HUES64 (cell line): ENCODE results near the gene REEP1.
"Not testable (repeated sequence)": the region's sequence is repeated elsewhere in the genome, so short reads cannot be mapped to it uniquely, and the experiment has no call there.

Source experiments
- H3K27ac ChIP-seq: 2 replicates; pipeline ENCODE4 v1.7.0; 2013; ENCODE audit warnings: low read depth, low read length, inconsistent platforms
- H3K27me3 ChIP-seq: 2 replicates; pipeline ENCODE4 v1.6.1; 2013; ENCODE audit warnings: mild to moderate bottlenecking, low read length; ENCODE audit not compliant: insufficient read depth
- H3K36me3 ChIP-seq: 2 replicates; pipeline ENCODE4 v1.6.1; 2013; ENCODE audit warnings: mild to moderate bottlenecking, low read length; ENCODE audit not compliant: insufficient read depth
- H3K4me1 ChIP-seq: 2 replicates; pipeline ENCODE4 v1.6.1; 2013; ENCODE audit warnings: mild to moderate bottlenecking, low read length, moderate library complexity; ENCODE audit not compliant: insufficient read depth
- H3K4me3 ChIP-seq: 2 replicates; pipeline ENCODE4 v1.5.1; 2013; ENCODE audit warnings: mild to moderate bottlenecking, low read length, moderate library complexity
- H3K9ac ChIP-seq: 2 replicates; pipeline ENCODE4 v1.6.1; 2013; ENCODE audit warnings: mild to moderate bottlenecking, low read depth, low read length
- H3K9me3 ChIP-seq: 2 replicates; pipeline ENCODE4 v1.6.1; 2013; ENCODE audit warnings: low read depth, low read length; ENCODE audit not compliant: insufficient read depth
- WGBS: fragments of 150-250, 120-280 bp; methylation state at CpG from one replicate; pipeline ENCODE4 v1.1.7; 2013; ENCODE audit warnings: missing lambda C conversion rate; 5-methylcytosine and 5-hydroxymethylcytosine counted together

REEP1 gene

GRCh38 chr2:86254576-86255538 is 82.6 kb downstream of the REEP1 start:
- 72% methylated on average over 8 of the region's 8 CpGs for WGBS
- H3K36me3 ChIP-seq: no peaks in the 10 kb centered on the region

GRCh38 chr2:86253424-86253823 is 84.0 kb downstream of the REEP1 start:
- WGBS: 94% methylated on average over 6 of the region's 6 CpGs
- no peaks in the 10 kb centered on the region for H3K9me3 ChIP-seq
- H3K4me3 ChIP-seq: no peak overlapping the region
- peaks cover 20% of the 10 kb centered on the region; the same call in 1 of the 2 replicates for H3K4me1 ChIP-seq
- H3K27ac ChIP-seq: no peak overlapping the region
- H3K36me3 ChIP-seq: no peaks in the 10 kb centered on the region
- no peaks in the 10 kb centered on the region for H3K27me3 ChIP-seq
- no peak overlapping the region for H3K9ac ChIP-seq

More at GRCh38 chr2:86254576-86255538, 82.6 kb downstream of the REEP1 start:
- Histone ChIP-seq H3K4me3 (no peak overlapping the region), H3K9ac (no peak overlapping the region), H3K4me1 (peaks cover 15% of the 10 kb centered on the region; the same call in 1 of the 2 replicates), H3K27ac (no peak overlapping the region), H3K9me3 (no peaks in the 10 kb centered on the region), H3K27me3 (no peaks in the 10 kb centered on the region)

- Histone ChIP-seq H3K4me1 (peaks cover 20% of the 10 kb centered on the region; the same call in 1 of the 2 replicates), H3K4me3 (no peak overlapping the region), H3K36me3 (no peaks in the 10 kb centered on the region), H3K27me3 (no peaks in the 10 kb centered on the region), H3K9ac (no peak overlapping the region), H3K27ac (no peak overlapping the region), H3K9me3 (no peaks in the 10 kb centered on the region)
- 96% methylated on average over 10 of the region's 10 CpGs for WGBS
These were observed 85.6 kb downstream of the REEP1 start for GRCh38 chr2:86251840-86252266.

- Histone ChIP-seq H3K36me3 (no peaks in the 10 kb centered on the region), H3K4me1 (peaks cover 16% of the 10 kb centered on the region; the same call in 1 of the 2 replicates), H3K27ac (no peak overlapping the region), H3K4me3 (no peak overlapping the region), H3K9ac (no peak overlapping the region), H3K9me3 (no peaks in the 10 kb centered on the region), H3K27me3 (no peaks in the 10 kb centered on the region)
- WGBS: 91% methylated on average over 10 of the region's 10 CpGs
These were observed 87.6 kb downstream of the REEP1 start for GRCh38 chr2:86249579-86250391.

GRCh38 chr2:86249176-86249575 is 88.2 kb downstream of the REEP1 start:
- Histone ChIP-seq H3K9ac (no peak overlapping the region), H3K36me3 (no peaks in the 10 kb centered on the region), H3K4me1 (peaks cover 10% of the 10 kb centered on the region; the same call in 1 of the 2 replicates), H3K9me3 (no peaks in the 10 kb centered on the region), H3K4me3 (no peak overlapping the region), H3K27ac (no peak overlapping the region), H3K27me3 (no peaks in the 10 kb centered on the region)
- WGBS: 89% methylated on average over 6 of the region's 6 CpGs

- H3K27me3 ChIP-seq, H3K4me3 ChIP-seq, H3K9ac ChIP-seq, H3K36me3 ChIP-seq, H3K9me3 ChIP-seq, H3K27ac ChIP-seq, H3K4me1 ChIP-seq: not testable (repeated sequence)
- WGBS: 92% methylated on average over 5 of the region's 5 CpGs
These were observed 92.2 kb downstream of the REEP1 start for GRCh38 chr2:86245222-86245621.

GRCh38 chr2:86244781-86245180 is 92.6 kb downstream of the REEP1 start:
- not testable (repeated sequence) for H3K36me3 ChIP-seq, H3K4me3 ChIP-seq, H3K9ac ChIP-seq, H3K27me3 ChIP-seq, H3K4me1 ChIP-seq, H3K9me3 ChIP-seq, H3K27ac ChIP-seq
- 94% methylated on average over 5 of the region's 5 CpGs for WGBS

GRCh38 chr2:86243950-86244733 is 93.3 kb downstream of the REEP1 start:
- H3K27ac ChIP-seq: no peak overlapping the region
- no peak overlapping the region for H3K9ac ChIP-seq
- H3K27me3 ChIP-seq: no peaks in the 10 kb centered on the region
- H3K9me3 ChIP-seq: no peaks in the 10 kb centered on the region
- H3K36me3 ChIP-seq: no peaks in the 10 kb centered on the region
- 92% methylated on average over 5 of the region's 5 CpGs for WGBS
- H3K4me3 ChIP-seq: no peak overlapping the region
- peaks cover 3% of the 10 kb centered on the region; the same call in 1 of the 2 replicates for H3K4me1 ChIP-seq

- Histone ChIP-seq H3K27me3 (no peaks in the 10 kb centered on the region), H3K4me3 (no peak overlapping the region), H3K4me1 (peaks cover 3% of the 10 kb centered on the region; the same call in 1 of the 2 replicates), H3K9me3 (no peaks in the 10 kb centered on the region), H3K9ac (no peak overlapping the region), H3K27ac (no peak overlapping the region), H3K36me3 (no peaks in the 10 kb centered on the region)
- WGBS: 88% methylated on average over 6 of the region's 6 CpGs
These were observed 94.2 kb downstream of the REEP1 start for GRCh38 chr2:86243272-86243671.

- no peak overlapping the region for H3K9ac ChIP-seq
- H3K27me3 ChIP-seq: no peaks in the 10 kb centered on the region
- H3K9me3 ChIP-seq: no peaks in the 10 kb centered on the region
- no peak overlapping the region for H3K27ac ChIP-seq
- peaks cover 3% of the 10 kb centered on the region; the same call in 1 of the 2 replicates for H3K4me1 ChIP-seq
- no peak overlapping the region for H3K4me3 ChIP-seq
- no peaks in the 10 kb centered on the region for H3K36me3 ChIP-seq
- 89% methylated on average over 6 of the region's 6 CpGs for WGBS
These were observed 95.8 kb downstream of the REEP1 start for GRCh38 chr2:86241611-86242010.
